K562 (cell line): ENCODE results near the gene FGF11. TPM values are rescaled to one million over a fixed set of nuclear protein-coding genes. Genes with fewer than 3 reads are reported as not detected.

Experiments used
- ATAC-seq: fragments of 200-7000 bp; cut with Tn5 transposase; 3 replicates; pipeline ENCODE4 v1.9.1; 2020; ENCODE audit warnings: moderate library complexity
- BruUV-seq: library from RNA; stranded (reverse); fragments of 400-500 nt; replicated peaks from 2 replicates; lab custom pipeline; 2021; lab: Mats Ljungman, UMichigan
- CTCF ChIA-PET: fragments of 300-600 bp; formaldehyde crosslinking; extraction: SDS; loops from one replicate; lab custom pipeline; 2021; ENCODE audit warnings: low intra/inter-chr PET ratio; lab: Yijun Ruan, JAX
- POLR2A ChIA-PET: fragments of 300-600, 350-650 bp; sonication (Branson Sonifier 250); formaldehyde crosslinking; extraction: SDS; loops from one replicate; lab custom pipeline; 2021; ENCODE audit warnings: antibody characterized with exemption, inconsistent platforms; lab: Yijun Ruan, JAX
- DNase-seq, 4 experiments: peaks; one replicate each; pipeline versions ENCODE4 v3.0.0 to v3.0.0-alpha.2; 2011 to 2018; ENCODE audit warnings: low spot score in 3 of 4, mixed read lengths in 3 of 4; ENCODE audit errors: extremely low read depth in 1 of 4
- FAIRE-seq: peaks from 2 replicates; lab custom pipeline; 2011; peaks lifted over from hg19 to GRCh38; lab: Jason Lieb, UNC
- H2AFZ ChIP-seq: 2 replicates; pipeline ENCODE4 v1.6.0; 2011; ENCODE audit warnings: low read depth, low read length, control low read depth, inconsistent platforms
- H3K27ac ChIP-seq: fragments of 200-600 bp; 3 replicates; pipeline ENCODE4 v1.8.0; 2011; ENCODE audit warnings: low read depth, mild to moderate bottlenecking, control low read depth, inconsistent platforms, low read length, moderate library complexity, mixed read lengths; ENCODE audit errors: extremely low read depth
- H3K27me3 ChIP-seq, 2 experiments: fragments of 300-600 bp in 1 of 2; 2 replicates in 1 of 2; 3 replicates in 1 of 2; pipeline versions ENCODE4 v1.6.0 to v1.8.0; 2011; ENCODE audit warnings: inconsistent platforms in 2 of 2, low read length in 2 of 2, mild to moderate bottlenecking in 1 of 2, mixed read lengths in 1 of 2, moderate library complexity in 1 of 2; ENCODE audit not compliant: control insufficient read depth in 2 of 2, insufficient read depth in 2 of 2
- H3K36me3 ChIP-seq: fragments of 300-600 bp; 3 replicates; pipeline ENCODE4 v1.8.0; 2011; ENCODE audit warnings: mild to moderate bottlenecking, low read length, inconsistent platforms; ENCODE audit not compliant: control insufficient read depth, insufficient read depth
- H3K4me1 ChIP-seq, 2 experiments: fragments of 200-600 bp in 1 of 2; replicated peaks in 1 of 2; 2 replicates in 1 of 2; 3 replicates in 1 of 2; pipeline versions ENCODE4 v1.5.1 to v1.8.0; 2011; ENCODE audit warnings: inconsistent platforms in 2 of 2, low read length in 2 of 2, mild to moderate bottlenecking in 1 of 2, mixed read lengths in 1 of 2, moderate library complexity in 1 of 2; ENCODE audit not compliant: control insufficient read depth in 2 of 2, insufficient read depth in 2 of 2
- H3K4me2 ChIP-seq: 2 replicates; pipeline ENCODE4 v1.6.1; 2011; ENCODE audit warnings: low read length, control low read depth, inconsistent platforms, mixed read lengths; ENCODE audit not compliant: insufficient read depth
- H3K4me3 ChIP-seq: fragments of 200-600 bp; sonication (generic), shearing (Covaris generic); 2 replicates; pipeline ENCODE4 v1.5.1; 2016; ENCODE audit warnings: control low read depth, inconsistent platforms
- H3K79me2 ChIP-seq: fragments of 200-600 bp; 3 replicates; pipeline ENCODE4 v1.8.0; 2011; ENCODE audit warnings: low read length, inconsistent platforms; ENCODE audit not compliant: control insufficient read depth, insufficient read depth
- H3K9ac ChIP-seq, 2 experiments: 2 replicates each; pipeline versions ENCODE4 v1.6.0 to v1.6.1; 2011; ENCODE audit warnings: low read depth in 2 of 2, low read length in 2 of 2, control low read depth in 1 of 2, inconsistent platforms in 1 of 2, mild to moderate bottlenecking in 1 of 2, mixed read lengths in 1 of 2; ENCODE audit not compliant: insufficient read depth in 1 of 2
- H3K9me1 ChIP-seq: one replicate; pipeline ENCODE4 v1.6.0; 2011; ENCODE audit warnings: inconsistent platforms, mild to moderate bottlenecking, low read length, moderate library complexity; ENCODE audit not compliant: control insufficient read depth, insufficient read depth
- H3K9me3 ChIP-seq: replicated peaks from 2 replicates; pipeline ENCODE4 v1.5.1; 2011; ENCODE audit warnings: low read depth, low read length, inconsistent platforms; ENCODE audit not compliant: control insufficient read depth, insufficient read depth
- H4K20me1 ChIP-seq: replicated peaks from 2 replicates; pipeline ENCODE4 v1.6.1; 2011; ENCODE audit warnings: low read length, inconsistent platforms, mixed read lengths; ENCODE audit not compliant: control insufficient read depth, insufficient read depth
- CBX1 ChIP-seq: sonication (generic); IDR thresholded peaks from 2 replicates; pipeline ENCODE4 v1.6.1; 2016; ENCODE audit warnings: antibody characterized with exemption, low read depth, mild to moderate bottlenecking
- CREB1 ChIP-seq, 2 experiments: sonication (generic) in 1 of 2; formaldehyde crosslinking in 1 of 2; IDR thresholded peaks; 2 replicates each; pipeline versions ENCODE4 v1.6.1 to v1.8.0; 2012 to 2022; ENCODE audit warnings: inconsistent platforms in 1 of 2, mild to moderate bottlenecking in 1 of 2, missing genetic modification reagents in 1 of 2, moderate library complexity in 1 of 2
- DPF2 ChIP-seq: fragments of 450-650 bp; IDR thresholded peaks from 2 replicates; pipeline ENCODE4 v1.6.1; 2016
- MAZ ChIP-seq, 2 experiments: fragments of 450-650 bp in 1 of 2; sonication (generic) in 1 of 2; formaldehyde crosslinking; IDR thresholded peaks in 1 of 2; conservative IDR thresholded peaks in 1 of 2; 2 replicates each; pipeline versions ENCODE4 v1.4.0 to v1.5.0; 2020; ENCODE audit warnings: mild to moderate bottlenecking in 1 of 2, missing genetic modification reagents in 1 of 2
- NFRKB ChIP-seq: fragments of 450-650 bp; IDR thresholded peaks from 2 replicates; pipeline ENCODE4 v1.6.1; 2016; ENCODE audit warnings: low read depth
- POLR3A ChIP-seq: IDR thresholded peaks from 2 replicates; pipeline ENCODE4 v1.6.1; 2011; ENCODE audit warnings: borderline replicate concordance, mild to moderate bottlenecking, moderate library complexity; ENCODE audit not compliant: insufficient read length, insufficient read depth; ENCODE audit errors: extremely low read depth
- PTBP1 ChIP-seq: fragments of 200-400 bp; formaldehyde crosslinking; IDR thresholded peaks from 2 replicates; pipeline ENCODE4 v1.6.1; 2017; ENCODE audit warnings: low read depth, low read length
- RBM25 ChIP-seq: fragments of 200-400 bp; formaldehyde crosslinking; IDR thresholded peaks from 2 replicates; pipeline ENCODE4 v1.6.1; 2018; ENCODE audit warnings: low read length, low read depth, moderate library complexity; ENCODE audit not compliant: severe bottlenecking
- SMARCE1 ChIP-seq: fragments of 450-650 bp; IDR thresholded peaks from 2 replicates; pipeline ENCODE4 v1.7.1; 2016; ENCODE audit warnings: mild to moderate bottlenecking
- SREBF2 ChIP-seq: sonication (generic); formaldehyde crosslinking; IDR thresholded peaks from 2 replicates; pipeline ENCODE4 v1.4.0; 2020; ENCODE audit warnings: mild to moderate bottlenecking, missing genetic modification reagents
- SRF ChIP-seq, 2 experiments: fragments of 250-450, 450-650 bp in 1 of 2; sonication (Bioruptor Pico) in 1 of 2; sonication (generic) in 1 of 2; formaldehyde crosslinking; IDR thresholded peaks; 2 replicates each; pipeline versions ENCODE4 v1.5.0 to v1.5.1; 2020 to 2022; ENCODE audit warnings: mild to moderate bottlenecking in 1 of 2, missing genetic modification reagents in 1 of 2
- YY1 ChIP-seq, 3 experiments: IDR thresholded peaks; 2 replicates each; pipeline ENCODE4 v1.6.1; 2011; ENCODE audit warnings: low read length in 2 of 3, mild to moderate bottlenecking in 2 of 3, moderate library complexity in 2 of 3, borderline replicate concordance in 1 of 3, control low read depth in 1 of 3, low read depth in 1 of 3; ENCODE audit not compliant: insufficient read depth in 3 of 3, insufficient replicate concordance in 2 of 3, control insufficient read depth in 1 of 3, insufficient read length in 1 of 3; ENCODE audit errors: extremely low read depth in 1 of 3
- ZBTB49 ChIP-seq: sonication (generic); formaldehyde crosslinking; IDR thresholded peaks from 2 replicates; pipeline ENCODE4 v1.8.0; 2022; ENCODE audit warnings: missing genetic modification reagents, mild to moderate bottlenecking, borderline replicate concordance
- ZKSCAN3 ChIP-seq: fragments of 250-450 bp; sonication (Bioruptor Pico); IDR thresholded peaks from 2 replicates; pipeline ENCODE4 v1.4.0; 2020
- ZNF668 ChIP-seq: fragments of 250-450 bp; sonication (Bioruptor Pico); IDR thresholded peaks from 2 replicates; pipeline ENCODE4 v1.8.0; 2022; ENCODE audit warnings: mild to moderate bottlenecking, inconsistent platforms
- WGBS: fragments of 100-300 bp; shearing (Covaris generic); methylation state at CpG from one replicate; pipeline ENCODE4 v1.1.6; 2016; ENCODE audit warnings: low coverage, mixed read lengths; ENCODE audit not compliant: insufficient coverage; ENCODE audit errors: missing lambda C conversion rate; 5-methylcytosine and 5-hydroxymethylcytosine counted together
- in situ Hi-C: fragments of 300-500 bp; cut with MboI; formaldehyde crosslinking; loops from 4 replicates; pipeline ENCODE4 v1.15.0; 2018; ENCODE audit warnings: inconsistent platforms, mixed read lengths
- intact Hi-C: fragments of 100-400 bp; cut with micrococcal nuclease; formaldehyde crosslinking; loops from 2 replicates; pipeline ENCODE4 v1.14.2; 2022
- polyA plus RNA-seq, 8 experiments: library from polyadenylated mRNA; depleted of rRNA in 4 of 8; stranded (reverse) in 5 of 8; unstranded in 3 of 8; fragments of >200 nt; fragmentation: Nextera tagmentation in 2 of 8; fragmentation: Illumina TruSeq in 1 of 8; extraction: Ambion mirVana in 2 of 8; extraction: Trizol in 1 of 8; gene quantifications; 2 replicates each; pipeline versions ENCODE4 v1.2.1 to v1.2.3, GENCODE V29; 2011 to 2014; ENCODE audit warnings: inconsistent platforms in 1 of 8, missing spikeins in 1 of 8
- total RNA-seq, 7 experiments: library from RNA; depleted of rRNA in 6 of 7; stranded (reverse); fragments of >200 nt in 6 of 7; fragmentation: Illumina TruSeq in 2 of 7; extraction: Trizol in 2 of 7; gene quantifications; 2 replicates each; pipeline versions ENCODE4 v1.2.1 to v1.2.3, GENCODE V29; 2011 to 2021; ENCODE audit warnings: low replicate concordance in 1 of 7
- TF ChIP-seq, protein P1 (sequence below): fragments of 450-650 bp; IDR thresholded peaks from one replicate; pipeline ENCODE4 v1.6.1; 2018; ENCODE audit warnings: mild to moderate bottlenecking, moderate library complexity; ENCODE audit not compliant: partially characterized antibody
- TF ChIP-seq, protein P2 (sequence below), 3 experiments: fragments of 200-800 bp in 1 of 3; sonication (Bioruptor generic) in 1 of 3; sonication (generic) in 1 of 3; formaldehyde crosslinking in 1 of 3; IDR thresholded peaks; 2 replicates each; pipeline versions ENCODE4 v1.6.1 to v1.8.0; 2016 to 2022; ENCODE audit warnings: mild to moderate bottlenecking in 2 of 3, missing compliant biosample characterization in 2 of 3, missing genetic modification characterization in 2 of 3, missing genetic modification reagents in 1 of 3

Gene FGF11
- total and polyA plus RNA-seq, 9 of the 15 experiments (the other 6 are each of a cell fraction or from before 2014, with no cell fraction given), result 1.2 to 7.5 (median 3.0) TPM

DNA sequence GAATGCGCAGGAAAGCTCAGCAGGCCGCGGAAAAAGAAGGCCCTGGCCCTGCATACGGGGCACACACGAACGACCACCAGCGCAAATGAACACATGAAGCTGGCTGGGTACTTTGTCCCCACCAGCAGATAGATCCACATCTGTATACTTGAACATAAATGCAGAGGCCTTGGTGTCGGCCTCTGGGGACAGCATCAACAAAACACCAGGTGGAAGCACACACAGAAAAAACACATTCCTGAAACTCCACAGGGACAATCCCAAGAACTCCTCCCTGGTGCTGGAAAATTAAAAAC is 40.7 kb downstream of the FGF11 start:
- Histone ChIP-seq H3K9me3 (no peaks in the 10 kb centered on the region), H3K79me2 (peaks cover 59% of the 10 kb centered on the region), H3K9ac (peak overlapping the region; percentile 60 to 92), H3K4me3 (peak overlapping the region; percentile 70), H3K9me1 (no peaks in the 10 kb centered on the region), H3K27ac (peak overlapping the region; percentile 91), H3K36me3 (no peaks in the 10 kb centered on the region; the same call in 2 of the 3 replicates), H2AFZ (peak overlapping the region; percentile 26), H4K20me1 (0 out of 2 replicates have a peak, but pooled peaks cover 13% of the 10 kb centered on the region), H3K4me1 (peaks cover 38 to 69% of the 10 kb centered on the region in 2 experiments), H3K4me2 (peak overlapping the region; percentile 83), H3K27me3 (no peaks in the 10 kb centered on the region)
- intact Hi-C loops, result loop anchor here (5.0 kb wide), 3 partner anchors 43 to 128 kb away; partner anchors contain the start of genes FGF11, KCTD11, TMEM102 and TMEM256
- ChIA-PET CTCF (no interaction called here), POLR2A (interaction anchor here (1.0 to 1.3 kb wide), 6 partner anchors 9 to 126 kb away, joined by 3 to 7 read pairs (median 4); partner anchors contain the start of gene TMEM256)
- BruUV-seq, result no TSS peak
- 15% methylated on average over 7 of the region's 8 CpGs for WGBS
- in situ Hi-C loops, result no loop called here
- ATAC-seq, result no peak
- FAIRE-seq, result peak; percentile 75
- no peak for DNase-seq
- TF ChIP-seq NFRKB (0 out of 2 replicates have a peak, but pooled peaks have one; percentile 2), PTBP1 (no peak), SRF (CRISPR knock-in tag; IDR thresholded peaks at IDR 0.05) (no peak), SMARCE1 (0 out of 2 replicates have a peak, but pooled peaks have one; percentile 25), CBX1 (no peak), SREBF2 (CRISPR knock-in tag) (no peak), RBM25 (no peak), ZBTB49 (CRISPR knock-in tag) (no peak), POLR3A (no peak), CREB1 (IDR thresholded peaks at IDR 0.05) (no peak), CREB1 (CRISPR knock-in tag; IDR thresholded peaks at IDR 0.05) (no peak), DPF2 (0 out of 2 replicates have a peak, but pooled peaks have one; percentile 8), YY1 (IDR thresholded peaks at IDR 0.05; ENCODE audit: borderline replicate concordance in 1 of 3, control insufficient read depth in 1 of 3, extremely low read depth in 1 of 3, insufficient read depth in 3 of 3, insufficient read length in 1 of 3, insufficient replicate concordance in 2 of 3, low read depth in 1 of 3, low read length in 2 of 3) (no peak), ZNF668 (CRISPR knock-in tag) (no peak), MAZ (CRISPR knock-in tag; conservative IDR thresholded peaks at IDR 0.05 in 1 of 2, IDR thresholded peaks at IDR 0.05 in 1 of 2) (0 out of 4 replicates have a peak, but pooled peaks of 1 of the 2 experiments have one; percentile 6), ZKSCAN3 (CRISPR knock-in tag) (no peak)
- TF ChIP-seq, protein P1, sequence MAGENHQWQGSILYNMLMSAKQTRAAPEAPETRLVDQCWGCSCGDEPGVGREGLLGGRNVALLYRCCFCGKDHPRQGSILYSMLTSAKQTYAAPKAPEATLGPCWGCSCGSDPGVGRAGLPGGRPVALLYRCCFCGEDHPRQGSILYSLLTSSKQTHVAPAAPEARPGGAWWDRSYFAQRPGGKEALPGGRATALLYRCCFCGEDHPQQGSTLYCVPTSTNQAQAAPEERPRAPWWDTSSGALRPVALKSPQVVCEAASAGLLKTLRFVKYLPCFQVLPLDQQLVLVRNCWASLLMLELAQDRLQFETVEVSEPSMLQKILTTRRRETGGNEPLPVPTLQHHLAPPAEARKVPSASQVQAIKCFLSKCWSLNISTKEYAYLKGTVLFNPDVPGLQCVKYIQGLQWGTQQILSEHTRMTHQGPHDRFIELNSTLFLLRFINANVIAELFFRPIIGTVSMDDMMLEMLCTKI, result no peak
- TF ChIP-seq, protein P2, sequence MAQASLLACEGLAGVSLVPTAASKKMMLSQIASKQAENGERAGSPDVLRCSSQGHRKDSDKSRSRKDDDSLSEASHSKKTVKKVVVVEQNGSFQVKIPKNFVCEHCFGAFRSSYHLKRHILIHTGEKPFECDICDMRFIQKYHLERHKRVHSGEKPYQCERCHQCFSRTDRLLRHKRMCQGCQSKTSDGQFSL (CRISPR knock-in tag; IDR thresholded peaks at IDR 0.05), result no peak
- TF ChIP-seq, protein P2 (tag; IDR thresholded peaks at IDR 0.05), result no peak
